GM10266 (cell line): Measurements from ENCODE around the gene FAM131C.
"Not testable (repeated sequence)": the region's sequence is repeated elsewhere in the genome, so short reads cannot be mapped to it uniquely, and the experiment has no call there.

Experiments used
- DNase-seq: peaks from one replicate; pipeline ENCODE4 v3.0.0; 2012; ENCODE audit errors: extremely low spot score
- TF ChIP-seq, protein P1 (sequence below): IDR thresholded peaks from 2 replicates; pipeline ENCODE4 v1.5.1; 2012; ENCODE audit warnings: mild to moderate bottlenecking, low read depth; ENCODE audit not compliant: control insufficient read depth, insufficient read depth; ENCODE audit errors: missing control alignments

The FAM131C gene

GRCh38 chr1:16064536-16065268 lies 8.7 kb downstream of the FAM131C start:
- TF ChIP-seq, protein P1, sequence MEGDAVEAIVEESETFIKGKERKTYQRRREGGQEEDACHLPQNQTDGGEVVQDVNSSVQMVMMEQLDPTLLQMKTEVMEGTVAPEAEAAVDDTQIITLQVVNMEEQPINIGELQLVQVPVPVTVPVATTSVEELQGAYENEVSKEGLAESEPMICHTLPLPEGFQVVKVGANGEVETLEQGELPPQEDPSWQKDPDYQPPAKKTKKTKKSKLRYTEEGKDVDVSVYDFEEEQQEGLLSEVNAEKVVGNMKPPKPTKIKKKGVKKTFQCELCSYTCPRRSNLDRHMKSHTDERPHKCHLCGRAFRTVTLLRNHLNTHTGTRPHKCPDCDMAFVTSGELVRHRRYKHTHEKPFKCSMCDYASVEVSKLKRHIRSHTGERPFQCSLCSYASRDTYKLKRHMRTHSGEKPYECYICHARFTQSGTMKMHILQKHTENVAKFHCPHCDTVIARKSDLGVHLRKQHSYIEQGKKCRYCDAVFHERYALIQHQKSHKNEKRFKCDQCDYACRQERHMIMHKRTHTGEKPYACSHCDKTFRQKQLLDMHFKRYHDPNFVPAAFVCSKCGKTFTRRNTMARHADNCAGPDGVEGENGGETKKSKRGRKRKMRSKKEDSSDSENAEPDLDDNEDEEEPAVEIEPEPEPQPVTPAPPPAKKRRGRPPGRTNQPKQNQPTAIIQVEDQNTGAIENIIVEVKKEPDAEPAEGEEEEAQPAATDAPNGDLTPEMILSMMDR: no peak
- no peak for DNase-seq

- DNase-seq: no peak
- TF ChIP-seq, protein P1: no peak
Observed at GRCh38 chr1:16063921-16064320, 9.5 kb downstream of the FAM131C start.

DNA sequence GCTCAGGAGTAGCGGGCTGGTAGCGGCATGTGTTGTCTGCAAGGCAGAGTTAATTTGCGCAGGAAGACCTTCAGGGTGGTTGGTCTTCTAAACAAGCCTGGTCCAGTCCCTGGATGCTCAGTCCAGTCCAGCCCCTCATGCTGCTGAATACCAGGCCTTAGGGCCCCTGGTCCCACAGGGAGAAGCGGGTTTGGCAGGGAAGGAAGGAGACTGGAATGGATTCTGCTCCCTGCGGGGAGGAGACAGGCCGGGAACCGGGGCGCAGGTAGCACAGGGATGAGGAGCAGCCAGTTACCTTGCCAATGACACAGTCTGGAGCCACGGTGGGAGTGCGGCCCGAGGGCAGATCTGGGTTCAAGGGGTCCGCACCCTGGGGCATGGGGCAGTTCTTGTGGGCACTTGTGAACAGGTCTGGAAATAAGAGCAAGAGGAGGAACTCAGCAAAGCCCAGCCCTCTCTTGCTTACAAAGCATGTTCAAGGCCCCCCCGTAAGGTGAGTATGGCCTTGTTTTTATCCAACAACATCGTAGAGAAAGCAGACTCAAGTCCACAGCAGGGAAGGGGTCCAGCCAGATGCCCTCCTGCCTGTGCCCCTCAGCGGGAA lies 10.1 kb downstream of the FAM131C start:
- TF ChIP-seq, protein P1: no peak
- DNase-seq: no peak

- DNase-seq: not testable (repeated sequence)
Observed at GRCh38 chr1:16062687-16063075, 10.8 kb downstream of the FAM131C start.

GRCh38 chr1:16061989-16062686 lies 11.3 kb downstream of the FAM131C start:
- not testable (repeated sequence) for DNase-seq

GRCh38 chr1:16061266-16061665 lies 12.2 kb downstream of the FAM131C start:
- TF ChIP-seq, protein P1: no peak
- DNase-seq: no peak

DNA sequence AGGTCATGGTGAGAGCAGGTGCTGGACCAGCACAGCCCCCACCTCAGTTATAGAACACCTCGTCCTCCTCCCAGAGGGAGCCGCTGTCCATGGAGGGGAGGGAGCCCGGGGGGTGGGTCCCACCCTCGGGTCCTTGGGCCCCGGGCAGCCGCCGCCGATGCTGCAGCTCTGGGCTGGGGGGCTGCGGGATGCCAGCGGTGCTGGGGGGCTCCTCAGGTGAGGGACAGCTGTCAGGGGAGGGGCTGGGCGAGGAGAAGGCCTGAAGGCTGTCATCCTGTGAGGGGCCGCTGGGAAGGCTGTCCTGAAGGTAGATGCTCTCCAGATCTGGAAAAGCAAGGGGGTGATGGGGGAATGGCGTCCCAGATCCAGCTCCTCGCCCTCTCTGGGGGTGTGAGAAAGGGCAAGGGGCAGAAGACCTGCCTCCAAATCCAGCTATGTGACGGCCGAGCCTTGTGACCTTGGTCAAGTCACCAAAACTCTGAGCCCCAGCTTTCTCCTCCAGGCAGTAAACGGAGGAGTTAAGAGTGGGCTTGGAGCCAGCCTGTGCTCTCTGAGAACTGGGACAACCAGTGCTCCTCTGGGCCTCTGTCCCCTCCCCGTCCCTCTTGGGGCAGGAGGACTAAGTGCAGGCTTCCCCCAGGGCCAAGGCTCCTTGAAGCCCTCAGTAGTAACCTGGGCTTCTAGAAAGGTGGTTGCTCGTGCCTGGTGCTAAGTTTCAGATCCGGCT lies 14.9 kb downstream of the FAM131C start:
- DNase-seq: not testable (repeated sequence)

- not testable (repeated sequence) for DNase-seq
Observed at GRCh38 chr1:16057314-16057915, 16.0 kb downstream of the FAM131C start.

DNA sequence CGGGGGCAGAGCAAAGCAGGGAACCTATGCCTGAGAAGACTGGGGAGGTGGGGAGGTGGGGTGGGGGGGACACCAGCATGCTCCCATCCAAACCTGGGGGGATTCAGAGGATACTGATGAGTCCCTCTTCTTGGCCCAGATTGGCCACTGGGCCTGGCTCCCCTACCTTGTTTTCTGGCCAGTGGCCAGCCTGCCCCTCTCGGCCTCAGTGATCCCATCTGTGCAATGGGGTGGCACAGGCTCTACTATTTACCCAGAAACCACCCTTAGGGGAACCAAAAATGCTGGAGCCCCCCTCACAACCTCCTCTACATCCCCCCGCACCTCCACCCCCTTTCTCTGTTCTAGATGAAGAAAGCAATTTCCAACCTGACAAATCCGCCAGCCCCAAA lies 16.9 kb downstream of the FAM131C start:
- not testable (repeated sequence) for DNase-seq
